HG02678 (cell line): ENCODE measurements around the gene NTHL1.

ENCODE experiments used
- ATAC-seq: cut with Tn5 transposase; IDR thresholded peaks from one replicate; pipeline ENCODE4 v1.9.1; 2021; ENCODE audit warnings: mild to moderate bottlenecking, moderate library complexity; ENCODE audit not compliant: unreplicated experiment

Gene NTHL1

DNA sequence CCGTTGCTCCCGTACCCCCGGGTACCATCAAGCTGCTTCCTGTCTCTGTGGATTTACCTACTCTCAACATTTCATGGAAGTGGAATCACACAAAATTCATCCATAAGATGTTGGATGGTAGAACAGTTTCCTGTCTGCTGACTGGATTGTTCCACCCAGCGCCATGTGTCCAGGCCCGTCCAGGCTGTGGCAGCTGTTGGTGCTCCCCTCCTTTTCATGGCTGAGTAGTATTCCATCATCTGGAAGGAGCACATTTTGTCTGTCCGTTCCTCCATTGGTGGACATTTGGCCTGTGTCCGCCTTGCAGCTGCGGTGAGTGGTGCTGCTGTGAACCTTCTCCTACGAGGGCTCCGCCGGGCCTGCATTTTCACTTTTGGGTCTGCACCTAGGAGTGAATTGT, 18.5 kb upstream of the NTHL1 start:
- ATAC-seq, result no peak

DNA sequence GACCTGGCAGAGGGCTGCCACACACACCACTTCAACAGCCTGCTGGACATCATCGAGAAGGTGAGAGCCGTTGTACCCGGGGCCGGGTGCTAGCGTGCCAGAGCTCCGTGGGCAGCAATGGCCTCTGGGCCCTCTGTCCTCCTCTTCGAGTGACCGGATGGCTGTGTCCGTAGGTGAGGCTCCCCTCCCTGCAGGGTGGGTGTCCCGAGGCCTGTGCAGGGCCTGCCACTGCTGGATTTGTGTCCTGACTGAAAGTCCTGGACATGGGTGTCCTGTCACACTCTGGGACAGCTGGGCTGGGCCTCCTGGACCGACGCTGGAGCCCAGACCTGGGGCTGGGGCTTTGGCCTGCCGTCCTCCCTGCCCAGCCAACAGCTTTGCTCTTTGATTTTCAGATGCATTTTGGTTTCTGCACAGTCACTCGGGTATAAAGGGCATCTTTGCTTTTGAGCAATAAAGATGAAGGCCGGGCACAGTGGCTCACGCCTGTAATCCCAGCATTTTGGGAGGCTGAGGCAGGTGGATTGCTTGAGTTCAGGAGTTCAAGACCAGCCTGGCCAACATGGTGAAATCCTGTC, 16.8 kb upstream of the NTHL1 start:
- no peak for ATAC-seq

DNA sequence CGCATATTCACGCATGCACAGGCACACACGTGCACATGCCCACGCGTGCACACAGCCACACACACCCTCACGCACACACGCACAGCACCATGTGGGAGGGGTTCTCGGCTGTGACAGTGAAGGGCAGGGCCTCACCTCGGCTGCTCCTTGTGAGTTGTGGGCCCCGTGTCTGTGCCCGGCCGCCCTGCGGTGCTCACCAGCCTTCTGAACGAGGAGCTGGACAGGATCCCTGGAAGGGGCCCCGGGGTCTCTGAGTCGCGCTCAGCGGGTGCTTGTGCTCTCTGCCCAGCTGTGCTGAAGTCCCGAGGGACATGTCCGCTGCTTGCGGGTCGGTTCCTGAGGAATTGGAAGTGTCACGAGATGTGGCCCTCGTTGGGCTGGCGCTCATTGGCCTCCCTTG, 16.2 kb upstream of the NTHL1 start:
- ATAC-seq, result no peak

GRCh38 chr16:2062801-2063200, 15.2 kb upstream of the NTHL1 start:
- no peak for ATAC-seq

GRCh38 chr16:2061526-2061925, 13.9 kb upstream of the NTHL1 start:
- no peak for ATAC-seq

- ATAC-seq, result no peak
Measured at GRCh38 chr16:2061023-2061422, 13.4 kb upstream of the NTHL1 start.

DNA sequence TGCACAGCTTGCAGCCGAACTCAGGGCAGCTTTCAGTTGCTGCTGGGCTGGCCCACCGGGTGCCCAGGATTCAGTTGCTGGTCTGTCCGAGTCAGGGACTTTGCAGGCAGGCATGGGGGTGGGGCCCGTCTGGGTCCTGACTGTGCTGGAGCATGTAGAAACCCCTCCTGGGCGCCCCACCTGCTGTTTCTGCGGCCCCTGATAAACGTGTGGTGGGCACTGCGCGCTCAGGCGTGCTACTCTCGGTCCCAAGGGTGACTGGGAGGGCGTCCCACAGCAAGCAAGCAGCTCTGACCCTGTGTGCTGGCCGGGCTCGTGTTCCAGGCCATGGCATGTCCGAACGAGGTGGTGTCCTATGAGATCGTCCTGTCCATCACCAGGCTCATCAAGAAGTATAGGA, 12.7 kb upstream of the NTHL1 start:
- ATAC-seq, result no peak

DNA sequence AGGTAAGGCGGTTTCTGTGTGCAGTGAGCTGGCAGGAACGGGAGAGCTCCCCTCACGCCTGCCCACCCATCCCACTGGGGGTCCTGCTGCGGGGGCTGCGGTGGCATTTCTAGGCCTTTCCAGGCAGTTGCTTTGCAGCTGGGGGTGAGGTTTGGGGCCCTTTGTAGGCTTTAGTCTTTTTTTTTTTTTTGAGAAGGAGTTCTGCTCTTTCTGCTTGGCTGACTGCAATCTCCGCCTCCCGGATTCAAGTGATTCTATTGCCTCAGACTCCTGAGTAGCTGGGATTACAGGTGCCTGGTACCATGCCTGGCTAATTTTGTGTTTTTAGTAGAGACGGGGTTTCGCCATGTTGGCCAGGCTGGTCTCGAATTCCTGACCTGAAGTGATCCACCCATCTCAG, 11.2 kb upstream of the NTHL1 start:
- no peak for ATAC-seq

GRCh38 chr16:2058420-2058819, 10.8 kb upstream of the NTHL1 start:
- no peak for ATAC-seq

- ATAC-seq, result no peak
Measured at GRCh38 chr16:2057438-2057837, 9.8 kb upstream of the NTHL1 start.

- ATAC-seq, result no peak
Measured at GRCh38 chr16:2056681-2057407, 9.2 kb upstream of the NTHL1 start.

GRCh38 chr16:2056077-2056476, 8.4 kb upstream of the NTHL1 start:
- no peak for ATAC-seq

DNA sequence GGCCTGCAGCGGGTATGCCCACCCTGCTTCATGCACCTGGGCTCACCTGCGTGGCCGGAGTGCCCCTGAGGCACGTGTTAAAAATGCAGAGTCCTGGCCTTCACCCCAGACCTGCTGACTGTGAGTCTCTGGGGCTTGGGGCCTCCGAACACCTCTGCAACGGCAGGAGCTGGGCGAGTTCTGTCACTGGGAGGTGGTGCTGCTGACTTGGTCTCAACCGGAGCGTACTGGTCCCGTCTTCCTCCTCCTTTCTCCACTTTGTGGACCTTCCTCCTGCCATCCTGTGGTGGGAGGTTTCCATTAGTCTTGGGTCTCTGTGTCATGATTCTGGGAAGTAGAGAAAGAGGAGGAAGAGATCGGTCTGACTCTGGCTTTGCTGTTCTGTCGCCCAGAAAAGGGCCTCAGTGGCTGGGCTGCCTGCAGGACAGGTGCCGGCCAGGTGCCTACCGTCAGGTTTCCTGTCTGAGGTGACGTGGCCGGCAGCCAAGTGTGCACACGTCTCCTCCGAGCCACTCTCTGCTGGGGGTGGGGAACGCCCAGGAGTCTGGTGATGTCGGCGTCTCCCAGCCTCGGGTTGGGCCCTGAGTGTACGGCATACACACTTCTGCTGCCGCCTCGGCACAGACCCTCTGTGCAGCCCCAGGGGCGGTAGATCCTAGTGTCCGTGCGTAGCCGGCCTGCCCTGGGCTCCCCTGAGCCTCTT, 7.1 kb upstream of the NTHL1 start:
- no peak for ATAC-seq

- ATAC-seq, result no peak
Measured at GRCh38 chr16:2053897-2054296, 6.3 kb upstream of the NTHL1 start.

DNA sequence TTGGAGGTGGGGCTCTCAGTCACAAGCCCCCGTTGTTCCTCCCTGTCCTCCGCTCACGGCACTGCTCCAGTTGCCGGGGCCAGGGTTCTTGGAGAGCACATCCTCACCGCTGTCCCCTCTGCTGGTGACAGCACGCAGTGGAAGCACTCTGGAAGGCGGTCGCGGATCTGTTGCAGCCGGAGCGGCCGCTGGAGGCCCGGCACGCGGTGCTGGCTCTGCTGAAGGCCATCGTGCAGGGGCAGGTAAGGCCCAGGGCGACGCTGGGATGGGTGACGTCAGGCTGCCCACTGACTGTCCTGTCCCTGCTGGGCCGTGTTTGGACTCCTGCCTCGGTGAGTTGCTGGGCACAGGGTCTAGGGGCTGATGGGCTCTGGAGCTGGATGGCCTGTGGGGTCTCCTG, 5.6 kb upstream of the NTHL1 start:
- ATAC-seq, result no peak

DNA sequence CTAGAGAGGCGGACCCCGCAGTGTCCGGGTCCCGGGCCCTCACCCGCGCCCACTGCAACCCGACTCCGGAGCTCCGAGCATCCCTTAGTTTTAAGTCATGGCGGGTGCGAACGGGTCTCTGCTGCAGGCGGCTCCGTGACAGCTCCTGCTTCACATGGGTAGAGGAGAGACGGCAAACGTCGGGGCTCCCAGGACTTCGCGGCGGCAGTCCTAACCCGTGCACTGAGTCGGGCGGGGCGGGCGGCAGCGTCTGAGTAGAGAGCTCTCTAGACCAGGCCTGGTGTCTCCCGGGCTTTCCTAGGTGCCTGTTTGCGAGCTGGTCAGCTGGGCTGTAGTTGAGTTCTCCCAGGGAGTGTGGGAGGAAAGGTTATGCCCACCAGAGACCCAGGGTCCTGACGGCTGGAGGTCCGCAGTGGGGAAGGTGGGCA, 496 bp upstream of the NTHL1 start:
- ATAC-seq, result no peak

- no peak for ATAC-seq
Measured at GRCh38 chr16:2046893-2047329, 723 bp downstream of the NTHL1 start.

GRCh38 chr16:2045965-2046892, 1.4 kb downstream of the NTHL1 start:
- no peak for ATAC-seq

GRCh38 chr16:2044541-2044940, 3.1 kb downstream of the NTHL1 start:
- ATAC-seq, result no peak

DNA sequence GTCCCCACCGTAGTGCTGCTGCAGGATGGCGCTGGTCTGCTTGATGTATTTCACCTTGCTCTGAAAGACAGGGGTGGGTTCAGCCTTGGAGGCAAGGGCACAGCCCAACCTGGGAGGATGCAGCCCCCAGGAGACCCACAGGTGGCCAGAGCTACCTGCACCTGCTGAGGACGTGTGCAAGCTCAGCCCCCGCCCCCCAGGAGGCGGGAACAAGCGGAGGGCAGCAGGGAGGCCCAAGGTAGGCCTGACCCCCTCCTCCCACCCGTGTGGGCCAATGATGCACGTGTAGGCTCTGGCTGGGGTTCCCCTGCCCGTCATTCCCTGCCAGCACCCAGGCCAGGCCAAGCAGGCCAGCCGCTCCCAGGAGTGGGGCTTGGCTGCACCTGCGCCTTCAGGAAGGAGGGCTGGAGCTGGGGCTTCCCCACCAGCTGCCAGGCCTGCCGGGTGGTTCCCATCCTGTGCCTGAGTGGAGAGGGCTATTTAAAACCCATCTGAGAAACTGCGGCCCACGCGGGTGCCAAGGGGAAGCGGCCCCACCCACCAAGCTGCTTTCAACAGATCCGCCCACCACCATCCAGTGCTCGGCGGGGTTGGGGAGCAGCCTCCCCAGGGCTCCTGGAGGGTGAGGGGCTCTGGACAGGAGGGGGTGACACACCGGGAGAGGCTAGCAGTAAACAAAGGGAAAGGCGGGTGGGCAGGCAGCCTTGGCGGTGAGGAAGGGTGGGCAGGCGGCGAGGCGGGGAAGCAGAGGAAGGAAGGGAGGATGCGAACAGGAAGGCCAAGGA, 3.8 kb downstream of the NTHL1 start:
- ATAC-seq, result no peak
